K562 (cell line): ENCODE results near the gene GATAD2B. TPM values are rescaled to one million over a fixed set of nuclear protein-coding genes. Genes with fewer than 3 reads are reported as not detected.

Experiments used
- ATF7 ChIP-seq: fragments of 450-650 bp; IDR thresholded peaks from 2 replicates; pipeline ENCODE4 v1.7.1; 2014; ENCODE audit warnings: mild to moderate bottlenecking, moderate library complexity
- BCLAF1 ChIP-seq, 2 experiments: fragments of 450-650 bp in 1 of 2; IDR thresholded peaks; 2 replicates each; pipeline ENCODE4 v1.6.1; 2011 to 2017; ENCODE audit warnings: low read depth in 2 of 2, antibody characterized with exemption in 1 of 2, borderline replicate concordance in 1 of 2, low read length in 1 of 2, mild to moderate bottlenecking in 1 of 2, mixed read lengths in 1 of 2; ENCODE audit not compliant: control insufficient read depth in 1 of 2
- HINFP ChIP-seq: fragments of 450-650 bp; conservative IDR thresholded peaks from 2 replicates; pipeline ENCODE4 v1.6.1; 2016; ENCODE audit warnings: missing genetic modification characterization, low read depth, mild to moderate bottlenecking, control low read depth, missing compliant biosample characterization
- JUNB ChIP-seq: fragments of 450-650 bp; formaldehyde crosslinking; conservative IDR thresholded peaks from 2 replicates; pipeline ENCODE4 v1.4.0; 2020; ENCODE audit warnings: mild to moderate bottlenecking
- MTA2 ChIP-seq: fragments of 450-650 bp; IDR thresholded peaks from 2 replicates; pipeline ENCODE4 v1.6.1; 2016; ENCODE audit warnings: low read depth
- NFATC3 ChIP-seq: fragments of 450-650 bp; IDR thresholded peaks from 2 replicates; pipeline ENCODE4 v1.6.1; 2017; ENCODE audit warnings: mild to moderate bottlenecking
- PPARD ChIP-seq: fragments of 250-450 bp; sonication (Bioruptor Pico); IDR thresholded peaks from 2 replicates; pipeline ENCODE4 v1.8.0; 2022; ENCODE audit warnings: inconsistent platforms, mild to moderate bottlenecking, moderate library complexity
- SUPT5H ChIP-seq: fragments of 450-650 bp; IDR thresholded peaks from 2 replicates; pipeline ENCODE4 v1.6.1; 2016
- TAF9B ChIP-seq: fragments of 450-650 bp; IDR thresholded peaks from 2 replicates; pipeline ENCODE4 v1.6.1; 2018; ENCODE audit warnings: mild to moderate bottlenecking; ENCODE audit not compliant: partially characterized antibody
- TCF3 ChIP-seq: sonication (generic); formaldehyde crosslinking; IDR thresholded peaks from 2 replicates; pipeline ENCODE4 v1.4.0; 2020; ENCODE audit warnings: mild to moderate bottlenecking, missing genetic modification reagents
- ZBTB40 ChIP-seq, 2 experiments: fragments of 450-650 bp in 1 of 2; sonication (generic) in 1 of 2; formaldehyde crosslinking in 1 of 2; IDR thresholded peaks; 2 replicates each; pipeline versions ENCODE4 v1.7.1 to v1.9.0; 2016 to 2022; ENCODE audit warnings: inconsistent platforms in 1 of 2, mild to moderate bottlenecking in 1 of 2, missing genetic modification reagents in 1 of 2
- ZNF696 ChIP-seq: fragments of 250-450 bp; sonication (Bioruptor Pico); conservative IDR thresholded peaks from 2 replicates; pipeline ENCODE4 v1.4.0; 2020; ENCODE audit warnings: mild to moderate bottlenecking, moderate library complexity
- polyA plus RNA-seq, 8 experiments: library from polyadenylated mRNA; depleted of rRNA in 4 of 8; stranded (reverse) in 5 of 8; unstranded in 3 of 8; fragments of >200 nt; fragmentation: Nextera tagmentation in 2 of 8; fragmentation: Illumina TruSeq in 1 of 8; extraction: Ambion mirVana in 2 of 8; extraction: Trizol in 1 of 8; gene quantifications; 2 replicates each; pipeline versions ENCODE4 v1.2.1 to v1.2.3, GENCODE V29; 2011 to 2014; ENCODE audit warnings: inconsistent platforms in 1 of 8, missing spikeins in 1 of 8
- total RNA-seq, 7 experiments: library from RNA; depleted of rRNA in 6 of 7; stranded (reverse); fragments of >200 nt in 6 of 7; fragmentation: Illumina TruSeq in 2 of 7; extraction: Trizol in 2 of 7; gene quantifications; 2 replicates each; pipeline versions ENCODE4 v1.2.1 to v1.2.3, GENCODE V29; 2011 to 2021; ENCODE audit warnings: low replicate concordance in 1 of 7

Gene GATAD2B
- total and polyA plus RNA-seq, 9 of the 15 experiments (the other 6 are each of a cell fraction or from before 2014, with no cell fraction given), result 1.5 to 40.2 (median 4.9) TPM

GRCh38 chr1:153922972-153923925, at the start of gene GATAD2B (continued):
- no peak for TF ChIP-seq BCLAF1 (IDR thresholded peaks at IDR 0.05; ENCODE audit: borderline replicate concordance in 1 of 2, control insufficient read depth in 1 of 2, low read depth in 2 of 2, low read length in 1 of 2)
- peak; percentile 37; the same call in 1 of the 2 replicates for TF ChIP-seq MTA2
- peak; percentile 20 for TF ChIP-seq TAF9B
- 0 out of 2 replicates have a peak, but pooled peaks have one; percentile 45 for TF ChIP-seq NFATC3
- no peak for TF ChIP-seq HINFP (tag)
- TF ChIP-seq PPARD (CRISPR knock-in tag), result no peak
- no peak for TF ChIP-seq ZNF696 (CRISPR knock-in tag)
- no peak for TF ChIP-seq TCF3
- peak; percentile 45 for TF ChIP-seq SUPT5H
- peak; percentile 59 for TF ChIP-seq ZBTB40 (IDR thresholded peaks at IDR 0.05)
- no peak for TF ChIP-seq ZBTB40 (CRISPR knock-in tag; IDR thresholded peaks at IDR 0.05)
- TF ChIP-seq ATF7, result peak; percentile 69
- TF ChIP-seq JUNB (CRISPR knock-in tag), result no peak
